Transverse colon (tissue), 4 donors: ENCODE data around the gene LYPD6B.

ENCODE experiments used
- CTCF ChIP-seq, 5 experiments: fragments of 200-600 bp in 3 of 5; fragments of 450-650 bp in 2 of 5; sonication (generic) in 3 of 5; IDR thresholded peaks; 1 replicate in 2 of 5; 2 replicates in 3 of 5; pipeline ENCODE4 v1.5.1; 2016 to 2017; ENCODE audit warnings: antibody characterized with exemption in 5 of 5, inconsistent platforms in 3 of 5, mild to moderate bottlenecking in 2 of 5, moderate library complexity in 1 of 5
- POLR2AphosphoS5 ChIP-seq, 3 donors: sonication (generic); formaldehyde crosslinking; IDR thresholded peaks; one replicate each; pipeline ENCODE4 v1.6.1; 2016; ENCODE audit warnings: antibody characterized with exemption in 3 of 3

- TF ChIP-seq CTCF (IDR thresholded peaks at IDR 0.05) = no peak
- TF ChIP-seq POLR2AphosphoS5 (IDR thresholded peaks at IDR 0.05) = no peak
These were observed 40.2 kb upstream of the LYPD6B start for GRCh38 chr2:148998165-148998830.
